GM10248 (cell line): ENCODE results near the gene STAMBPL1.
A peak's percentile ranks its signal among the peaks of the same experiment; 100 is the strongest.
"Not testable (repeated sequence)": the region's sequence is repeated elsewhere in the genome, so short reads cannot be mapped to it uniquely, and the experiment has no call there.

Experiments
- CTCF ChIA-PET: fragments of 300-600 bp; sonication (Branson Sonifier 250); formaldehyde crosslinking; extraction: SDS; loops from one replicate; lab custom pipeline; 2021; ENCODE audit warnings: antibody characterized with exemption; lab: Yijun Ruan, JAX
- POLR2A ChIA-PET: fragments of 350-650 bp; sonication (Branson Sonifier 250); formaldehyde crosslinking; extraction: SDS; loops from one replicate; lab custom pipeline; 2020; ENCODE audit warnings: antibody characterized with exemption; lab: Yijun Ruan, JAX
- DNase-seq: peaks from one replicate; pipeline ENCODE4 v3.0.0; 2012; ENCODE audit errors: extremely low spot score
- CTCF ChIP-seq: IDR thresholded peaks from 2 replicates; pipeline ENCODE4 v1.5.1; 2012; ENCODE audit warnings: mild to moderate bottlenecking, low read depth; ENCODE audit errors: extremely low read depth, missing control alignments, control extremely low read depth

Gene STAMBPL1

GRCh38 chr10:88926566-88927415 lies 46.7 kb downstream of the STAMBPL1 start:
- no peak for DNase-seq
- POLR2A ChIA-PET: no interaction called here
- CTCF ChIA-PET: interaction anchor here (1.0 to 16.1 kb wide), 4 partner anchors 6 to 91 kb away, joined by 3 to 471 read pairs (median 20); no protein-coding TSS in a partner anchor
- TF ChIP-seq CTCF: no peak

DNA sequence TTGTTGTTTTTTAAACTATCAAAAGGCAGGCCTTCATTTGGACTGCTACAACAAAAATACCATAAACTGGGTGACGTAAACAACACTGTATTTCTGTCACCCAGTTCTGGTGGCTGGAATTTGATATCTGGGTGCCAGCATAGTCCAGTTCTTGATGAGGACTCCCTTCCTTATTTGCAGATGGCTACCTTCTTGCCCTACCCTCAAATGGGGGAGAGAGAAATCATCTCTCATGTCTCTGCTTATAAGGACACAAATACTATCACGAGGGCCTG lies 47.3 kb downstream of the STAMBPL1 start:
- TF ChIP-seq CTCF: no peak
- CTCF ChIA-PET: interaction anchor here (1.0 to 16.1 kb wide), 4 partner anchors 10 to 92 kb away, joined by 3 to 471 read pairs (median 4); no protein-coding TSS in a partner anchor
- DNase-seq: no peak
- POLR2A ChIA-PET: no interaction called here

GRCh38 chr10:88928254-88928653 lies 48.2 kb downstream of the STAMBPL1 start:
- TF ChIP-seq CTCF: no peak
- DNase-seq: no peak
- POLR2A ChIA-PET: no interaction called here
- CTCF ChIA-PET: interaction anchor here (1.1 to 16.1 kb wide), 4 partner anchors 9 to 93 kb away, joined by 3 to 471 read pairs (median 5); no protein-coding TSS in a partner anchor

DNA sequence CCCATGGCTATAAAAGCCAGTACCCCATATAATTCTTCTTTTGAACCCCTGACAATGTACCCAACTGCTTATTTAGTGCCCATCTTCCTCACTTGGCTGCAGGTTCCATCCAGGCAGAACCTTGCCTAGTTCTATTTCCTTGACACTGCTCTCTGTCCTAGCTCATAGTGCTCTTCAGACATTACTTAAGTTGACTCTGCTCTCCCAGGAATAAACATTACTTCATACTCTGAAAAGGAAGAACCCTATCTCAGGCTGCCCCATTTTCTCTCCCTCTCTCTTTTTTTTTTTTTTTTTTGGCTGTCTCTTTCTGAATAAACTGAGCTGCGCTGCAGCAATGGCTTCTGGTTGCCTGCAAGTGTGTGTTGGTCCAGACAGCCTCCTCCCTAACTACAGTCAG lies 51.5 kb downstream of the STAMBPL1 start:
- POLR2A ChIA-PET: interaction anchor here (0.7 kb wide), 1 partner anchor 44 kb away, joined by 5 read pairs; no protein-coding TSS in a partner anchor
- TF ChIP-seq CTCF: no peak
- DNase-seq: no peak
- CTCF ChIA-PET: interaction anchor here (0.8 to 16.1 kb wide), 27 partner anchors 7 to 383 kb away, joined by 3 to 471 read pairs (median 16); partner anchors contain the start of genes CH25H and FAS

- CTCF ChIA-PET: interaction anchor here (0.7 to 16.1 kb wide), 60 partner anchors 7 to 1247 kb away, joined by 3 to 471 read pairs (median 6); partner anchors contain the start of genes CH25H, FAS, RNLS and STAMBPL1
- POLR2A ChIA-PET: interaction anchor here (0.7 kb wide), 1 partner anchor 44 kb away, joined by 5 read pairs; no protein-coding TSS in a partner anchor
Observed at GRCh38 chr10:88932029-88932428, 52.0 kb downstream of the STAMBPL1 start.

GRCh38 chr10:88932539-88933256 lies 52.7 kb downstream of the STAMBPL1 start:
- CTCF ChIA-PET: interaction anchor here (0.7 to 16.1 kb wide), 69 partner anchors 8 to 1248 kb away, joined by 3 to 471 read pairs (median 5); partner anchors contain the start of genes CH25H, FAS, LIPA and RNLS
- peak; percentile 44 for DNase-seq
- POLR2A ChIA-PET: no interaction called here
- TF ChIP-seq CTCF: peak; percentile 89

More at GRCh38 chr10:88932029-88932428, 52.0 kb downstream of the STAMBPL1 start:
- DNase-seq: not testable (repeated sequence)
